Measurements from ENCODE around the gene PTX4. TPM values are rescaled to one million over a fixed set of nuclear protein-coding genes. Genes with fewer than 3 reads are reported as not detected.
A peak's percentile ranks its signal among the peaks of the same experiment; 100 is the strongest.

PTX4 gene
- total and polyA plus RNA-seq, 9 of the 15 experiments (the other 6 are each of a cell fraction or from before 2014, with no cell fraction given): 0.11 TPM; not detected in 8

GRCh38 chr16:1510941-1511351 is 22.2 kb upstream of the PTX4 start:
- intact Hi-C loops (cut with micrococcal nuclease): no loop called here

More at GRCh38 chr16:1510941-1511351, 22.2 kb upstream of the PTX4 start:
- H3K4me1 ChIP-seq (replicated peaks in 1 of 2; ENCODE audit: control insufficient read depth in 2 of 2, insufficient read depth in 2 of 2, low read length in 2 of 2): peaks cover 0 to 35% of the 10 kb centered on the region in 2 experiments; a peak in 2 of 5 replicates
- BruUV-seq (replicated peaks): no TSS peak
- H3K4me2 ChIP-seq (ENCODE audit: insufficient read depth, low read length): no peak overlapping the region
- H3K9ac ChIP-seq (ENCODE audit: insufficient read depth in 1 of 2, low read depth in 2 of 2, low read length in 2 of 2): no peak overlapping the region
- H3K4me3 ChIP-seq: no peak overlapping the region
- no peaks in the 10 kb centered on the region for H4K20me1 ChIP-seq (replicated peaks; ENCODE audit: control insufficient read depth, insufficient read depth, low read length)
- no peaks in the 10 kb centered on the region; the same call in 1 of the 2 replicates for H3K9me3 ChIP-seq (replicated peaks; ENCODE audit: control insufficient read depth, insufficient read depth, low read depth, low read length)
- in situ Hi-C loops (cut with MboI): no loop called here
- H2AFZ ChIP-seq (ENCODE audit: low read depth, low read length): no peak overlapping the region
- H3K9me1 ChIP-seq (ENCODE audit: control insufficient read depth, insufficient read depth, low read length): no peaks in the 10 kb centered on the region
- ChIA-PET POLR2A (interaction anchor here (0.6 to 1.3 kb wide), 3 partner anchors 10 to 90 kb away, joined by 3 to 4 read pairs (median 4); partner anchors contain the start of gene UQCC4), CTCF (ENCODE audit: low intra/inter-chr PET ratio) (no interaction called here)
- 94% methylated on average over 21 of the region's 26 CpGs for WGBS (ENCODE audit: insufficient coverage, low coverage, missing lambda C conversion rate)
- TF ChIP-seq MCM5 (IDR thresholded peaks at IDR 0.05; ENCODE audit: low read depth) (no peak), POLR2G (IDR thresholded peaks at IDR 0.05; ENCODE audit: low read depth, low read length) (peak; percentile 61), DACH1 (IDR thresholded peaks at IDR 0.05; ENCODE audit: partially characterized antibody) (no peak)
- TF ChIP-seq, protein P1, sequence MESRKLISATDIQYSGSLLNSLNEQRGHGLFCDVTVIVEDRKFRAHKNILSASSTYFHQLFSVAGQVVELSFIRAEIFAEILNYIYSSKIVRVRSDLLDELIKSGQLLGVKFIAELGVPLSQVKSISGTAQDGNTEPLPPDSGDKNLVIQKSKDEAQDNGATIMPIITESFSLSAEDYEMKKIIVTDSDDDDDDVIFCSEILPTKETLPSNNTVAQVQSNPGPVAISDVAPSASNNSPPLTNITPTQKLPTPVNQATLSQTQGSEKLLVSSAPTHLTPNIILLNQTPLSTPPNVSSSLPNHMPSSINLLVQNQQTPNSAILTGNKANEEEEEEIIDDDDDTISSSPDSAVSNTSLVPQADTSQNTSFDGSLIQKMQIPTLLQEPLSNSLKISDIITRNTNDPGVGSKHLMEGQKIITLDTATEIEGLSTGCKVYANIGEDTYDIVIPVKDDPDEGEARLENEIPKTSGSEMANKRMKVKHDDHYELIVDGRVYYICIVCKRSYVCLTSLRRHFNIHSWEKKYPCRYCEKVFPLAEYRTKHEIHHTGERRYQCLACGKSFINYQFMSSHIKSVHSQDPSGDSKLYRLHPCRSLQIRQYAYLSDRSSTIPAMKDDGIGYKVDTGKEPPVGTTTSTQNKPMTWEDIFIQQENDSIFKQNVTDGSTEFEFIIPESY (CRISPR knock-in tag; IDR thresholded peaks at IDR 0.05): peak; percentile 62; the same call in 1 of the 2 replicates
- DNase-seq (ENCODE audit: extremely low read depth in 1 of 4, low spot score in 3 of 4): no peak
- H3K27me3 ChIP-seq (ENCODE audit: control insufficient read depth in 2 of 2, insufficient read depth in 2 of 2, low read length in 2 of 2): no peaks in the 10 kb centered on the region
- peak; percentile 24; the same call in 2 of the 3 replicates for ATAC-seq
- H3K27ac ChIP-seq (ENCODE audit: extremely low read depth, low read depth, low read length): no peak overlapping the region
- no peaks in the 10 kb centered on the region for H3K79me2 ChIP-seq (ENCODE audit: control insufficient read depth, insufficient read depth, low read length)
- peaks cover 39% of the 10 kb centered on the region; the same call in 1 of the 3 replicates for H3K36me3 ChIP-seq (ENCODE audit: control insufficient read depth, insufficient read depth, low read length)
- no peak for FAIRE-seq
